Thyroid gland (tissue), 4 donors: Measurements from ENCODE around the gene ZNF527. TPM values are rescaled to one million over a fixed set of nuclear protein-coding genes. Genes with fewer than 3 reads are reported as not detected.
"Not testable (repeated sequence)": the region's sequence is repeated elsewhere in the genome, so short reads cannot be mapped to it uniquely, and the experiment has no call there.

ENCODE experiments used
- DNase-seq, 2 donors: peaks; one replicate each; pipeline ENCODE4 v3.0.0-alpha.2; 2019
- H3K27ac ChIP-seq, 3 donors: fragments of 200-600 bp; sonication (generic); 1 replicate in 2 of 3; 2 replicates in 1 of 3; pipeline ENCODE4 v1.5.1; 2016 to 2019; ENCODE audit warnings: mild to moderate bottlenecking in 1 of 3, moderate library complexity in 1 of 3
- H3K27me3 ChIP-seq: fragments of 200-600 bp; sonication (generic); one replicate; pipeline ENCODE4 v1.5.1; 2019
- H3K36me3 ChIP-seq, 2 donors: fragments of 200-600 bp; sonication (generic); one replicate each; pipeline ENCODE4 v1.5.1; 2016 to 2019
- H3K4me1 ChIP-seq, 2 donors: fragments of 200-600 bp; sonication (generic); one replicate each; pipeline ENCODE4 v1.5.1; 2017 to 2019
- H3K4me3 ChIP-seq, 3 donors: fragments of 200-600 bp; sonication (generic); replicated peaks in 1 of 3; 1 replicate in 2 of 3; 2 replicates in 1 of 3; pipeline ENCODE4 v1.5.1; 2016; ENCODE audit warnings: mild to moderate bottlenecking in 1 of 3
- H3K9me3 ChIP-seq: fragments of 200-600 bp; sonication (generic); one replicate; pipeline ENCODE4 v1.5.1; 2017
- CTCF ChIP-seq, 6 experiments: fragments of 200-600 bp in 3 of 6; fragments of 450-650 bp in 3 of 6; sonication (generic) in 3 of 6; IDR thresholded peaks; one replicate each; pipeline ENCODE4 v1.5.1; 2016 to 2019; ENCODE audit warnings: antibody characterized with exemption in 6 of 6, mild to moderate bottlenecking in 2 of 6, inconsistent platforms in 1 of 6, moderate library complexity in 1 of 6
- POLR2A ChIP-seq, 2 donors: fragments of 450-650 bp; IDR thresholded peaks; one replicate each; pipeline ENCODE4 v1.6.1; 2017; ENCODE audit warnings: antibody characterized with exemption in 2 of 2, mild to moderate bottlenecking in 2 of 2, moderate library complexity in 1 of 2
- WGBS, 2 donors: methylation state at CpG; one replicate each; pipeline ENCODE4 v1.1.5; 2017; 5-methylcytosine and 5-hydroxymethylcytosine counted together
- intact Hi-C: fragments of 100-400 bp; cut with DNase I; formaldehyde crosslinking; loops from one replicate; pipeline ENCODE4 v1.15.1; 2023
- total RNA-seq, 4 donors: library from RNA; depleted of rRNA; stranded (reverse); fragments of >200 nt; gene quantifications; one replicate each; pipeline ENCODE4 v1.2.3, GENCODE V29; 2016

The ZNF527 gene
- total RNA-seq, 4 donors from 2014 or later, result 11.6 to 16.4 (median 12.9) TPM

DNA sequence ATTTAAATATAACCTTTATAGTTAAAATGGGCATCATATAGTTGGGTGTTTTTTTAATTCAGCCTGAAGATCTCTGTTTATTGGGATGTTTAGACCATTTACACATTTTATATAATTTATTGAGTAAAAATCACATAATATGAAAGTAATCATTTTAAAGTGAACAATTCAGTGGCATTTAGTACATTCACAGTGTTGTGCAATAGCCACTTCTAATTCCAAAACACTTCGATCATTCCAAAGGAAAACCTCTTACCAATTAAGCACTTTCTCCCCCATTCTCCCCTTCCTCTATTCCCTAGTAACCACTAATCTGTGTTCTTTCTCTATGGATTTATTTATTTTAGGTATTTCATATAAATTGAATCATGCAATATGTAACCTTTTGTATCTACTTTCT, 30.2 kb downstream of the ZNF527 start:
- Histone ChIP-seq H3K4me3 (no peak overlapping the region), H3K36me3 (no peaks in the 10 kb centered on the region), H3K27me3 (no peaks in the 10 kb centered on the region), H3K4me1 (no peaks in the 10 kb centered on the region), H3K27ac (no peak overlapping the region), H3K9me3 (peaks cover 3% of the 10 kb centered on the region)
- WGBS, 2 donors, result 94 to 96% methylated on average over 1 of the region's 1 CpG
- TF ChIP-seq CTCF (IDR thresholded peaks at IDR 0.05) (no peak), POLR2A (IDR thresholded peaks at IDR 0.05) (no peak)
- no peak for DNase-seq
- intact Hi-C loops, result no loop called here

DNA sequence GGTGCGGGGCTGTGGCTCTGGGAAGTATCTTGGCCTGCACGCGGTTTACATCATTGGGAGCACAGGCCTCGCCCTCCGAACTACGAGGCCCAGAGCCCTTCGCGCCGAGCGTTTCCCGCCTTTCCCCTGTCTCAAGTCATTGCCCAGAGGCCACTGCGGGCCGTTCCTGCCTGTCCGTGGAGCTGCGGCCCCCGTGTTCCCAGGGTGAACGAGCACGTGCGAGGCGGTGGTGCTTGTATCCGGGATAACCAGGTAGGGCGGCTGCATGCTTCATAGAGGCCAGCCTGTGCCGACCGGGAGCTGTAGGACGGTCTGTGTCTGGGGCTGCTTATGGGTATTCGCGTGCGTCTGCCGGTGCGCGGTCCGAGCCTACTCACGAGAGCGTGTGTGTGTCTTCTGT, 32.5 kb downstream of the ZNF527 start:
- Histone ChIP-seq H3K27me3 (no peaks in the 10 kb centered on the region), H3K9me3 (peaks cover 3% of the 10 kb centered on the region), H3K36me3 (no peaks in the 10 kb centered on the region), H3K4me3 (no peak overlapping the region), H3K27ac (no peak overlapping the region), H3K4me1 (no peaks in the 10 kb centered on the region)
- TF ChIP-seq POLR2A (IDR thresholded peaks at IDR 0.05) (no peak), CTCF (IDR thresholded peaks at IDR 0.05) (no peak)
- intact Hi-C loops, result no loop called here
- WGBS, 2 donors, result 34 to 65% methylated on average over 33 to 34 of the region's 34 CpGs
- no peak for DNase-seq

- 87 to 91% methylated on average over 6 of the region's 6 CpGs for WGBS, 2 donors
- intact Hi-C loops, H3K27ac ChIP-seq, H3K4me1 ChIP-seq, H3K4me3 ChIP-seq, H3K36me3 ChIP-seq, H3K9me3 ChIP-seq, DNase-seq, H3K27me3 ChIP-seq: not testable (repeated sequence)
These were observed 35.4 kb downstream of the ZNF527 start for GRCh38 chr19:37406140-37406846.

GRCh38 chr19:37412700-37413099, 41.8 kb downstream of the ZNF527 start:
- intact Hi-C loops, result loop anchor here (10.0 kb wide), 1 partner anchor 698 kb away; no protein-coding TSS in a partner anchor
- TF ChIP-seq CTCF (IDR thresholded peaks at IDR 0.05) (no peak), POLR2A (IDR thresholded peaks at IDR 0.05) (no peak)
- H3K4me1 ChIP-seq, result no peaks in the 10 kb centered on the region
- no peaks in the 10 kb centered on the region for H3K27me3 ChIP-seq
- H3K27ac ChIP-seq, result no peak overlapping the region
- H3K9me3 ChIP-seq, result peaks cover 8% of the 10 kb centered on the region
- no peak overlapping the region for H3K4me3 ChIP-seq
- 96 to 98% methylated on average over 2 of the region's 2 CpGs for WGBS, 2 donors
- H3K36me3 ChIP-seq, result peaks cover 8 to 10% of the 10 kb centered on the region in 2 donors
- DNase-seq, result no peak

GRCh38 chr19:37413313-37414084, 42.6 kb downstream of the ZNF527 start:
- H3K4me3 ChIP-seq, result no peak overlapping the region
- peaks cover 8 to 10% of the 10 kb centered on the region in 2 donors for H3K36me3 ChIP-seq
- no peak overlapping the region for H3K27ac ChIP-seq
- WGBS, 2 donors, result 88% methylated on average over 1 of the region's 1 CpG
- intact Hi-C loops, result loop anchor here (10.0 kb wide), 1 partner anchor 699 kb away; no protein-coding TSS in a partner anchor
- TF ChIP-seq POLR2A (IDR thresholded peaks at IDR 0.05), result no peak
- TF ChIP-seq CTCF (IDR thresholded peaks at IDR 0.05), result no peak
- H3K27me3 ChIP-seq, result no peaks in the 10 kb centered on the region
- DNase-seq, result no peak
- H3K4me1 ChIP-seq, result no peaks in the 10 kb centered on the region
- peaks cover 8% of the 10 kb centered on the region for H3K9me3 ChIP-seq

Other genes starting within 250 kb of the ZNF527 start
- 10 to 100 TPM; 13.5 to 18.6 (median 17.0) TPM for gene ZNF585A, start 198.4 kb upstream of the ZNF527 start, total RNA-seq
- gene ZNF585B, start 160.6 kb upstream of the ZNF527 start, total RNA-seq, result 10 to 100 TPM; 25.9 to 45.7 (median 31.6) TPM
- 10 to 100 TPM in 3 of 4 donors, 1 to 10 TPM in 1; 8.3 to 14.3 (median 11.3) TPM for gene ZNF383, start 152.9 kb upstream of the ZNF527 start, total RNA-seq
- gene ZNF569, start 96.3 kb downstream of the ZNF527 start, total RNA-seq, result 10 to 100 TPM in 1 of 4 donors, 1 to 10 TPM in 3; 8.6 to 13.7 (median 9.7) TPM
- 10 to 100 TPM in 2 of 4 donors, 1 to 10 TPM in 2; 8.8 to 19.6 (median 12.9) TPM for gene ZNF570, start 98.3 kb downstream of the ZNF527 start, total RNA-seq
- 10 to 100 TPM in 2 of 4 donors, 1 to 10 TPM in 2; 8.7 to 11.3 (median 10.2) TPM for gene ZNF793, start 135.8 kb downstream of the ZNF527 start, total RNA-seq
- 10 to 100 TPM in 3 of 4 donors, 1 to 10 TPM in 1; 8.7 to 19.3 (median 13.8) TPM for gene ZNF571, start 223.7 kb downstream of the ZNF527 start, total RNA-seq
- 10 to 100 TPM in 2 of 4 donors, 1 to 10 TPM in 2; 9.6 to 30.7 (median 11.0) TPM for gene ZNF540, start 223.8 kb downstream of the ZNF527 start, total RNA-seq